Measurements from ENCODE around the gene HADHA.

The HADHA gene

DNA sequence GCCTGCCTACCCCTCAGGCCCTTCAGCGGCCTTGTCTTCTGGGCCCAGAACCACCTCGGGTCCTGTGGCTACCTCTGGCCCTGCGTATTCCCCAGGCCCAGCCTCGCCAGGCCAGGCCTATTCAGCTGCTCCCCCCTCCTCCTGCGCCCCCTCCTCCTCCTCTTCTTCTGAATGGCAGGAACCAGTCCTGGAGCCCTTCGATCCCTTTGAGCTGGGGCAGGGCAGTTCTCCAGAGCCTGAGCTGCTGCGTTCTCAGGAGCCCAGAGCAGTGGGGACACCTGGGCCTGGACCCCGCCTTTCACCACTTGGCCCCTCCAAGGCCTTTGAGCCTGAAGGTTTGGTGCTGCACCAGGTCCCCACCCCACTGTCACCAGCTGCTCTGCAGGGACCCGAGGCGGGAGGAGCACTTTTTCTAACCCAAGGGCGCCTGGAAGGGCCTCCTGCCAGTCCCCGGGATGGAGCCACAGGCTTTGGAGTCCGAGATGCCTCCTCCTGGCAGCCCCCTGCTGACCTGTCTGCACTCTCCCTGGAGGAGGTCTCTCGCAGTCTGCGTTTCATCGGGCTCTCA is 56.8 kb downstream of the HADHA start:
- TF ChIP-seq, protein P1, sequence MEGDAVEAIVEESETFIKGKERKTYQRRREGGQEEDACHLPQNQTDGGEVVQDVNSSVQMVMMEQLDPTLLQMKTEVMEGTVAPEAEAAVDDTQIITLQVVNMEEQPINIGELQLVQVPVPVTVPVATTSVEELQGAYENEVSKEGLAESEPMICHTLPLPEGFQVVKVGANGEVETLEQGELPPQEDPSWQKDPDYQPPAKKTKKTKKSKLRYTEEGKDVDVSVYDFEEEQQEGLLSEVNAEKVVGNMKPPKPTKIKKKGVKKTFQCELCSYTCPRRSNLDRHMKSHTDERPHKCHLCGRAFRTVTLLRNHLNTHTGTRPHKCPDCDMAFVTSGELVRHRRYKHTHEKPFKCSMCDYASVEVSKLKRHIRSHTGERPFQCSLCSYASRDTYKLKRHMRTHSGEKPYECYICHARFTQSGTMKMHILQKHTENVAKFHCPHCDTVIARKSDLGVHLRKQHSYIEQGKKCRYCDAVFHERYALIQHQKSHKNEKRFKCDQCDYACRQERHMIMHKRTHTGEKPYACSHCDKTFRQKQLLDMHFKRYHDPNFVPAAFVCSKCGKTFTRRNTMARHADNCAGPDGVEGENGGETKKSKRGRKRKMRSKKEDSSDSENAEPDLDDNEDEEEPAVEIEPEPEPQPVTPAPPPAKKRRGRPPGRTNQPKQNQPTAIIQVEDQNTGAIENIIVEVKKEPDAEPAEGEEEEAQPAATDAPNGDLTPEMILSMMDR (IDR thresholded peaks at IDR 0.05; ENCODE audit: insufficient read depth, low read depth, low read length, missing control alignments): no peak
- H3K4me3 ChIP-seq (ENCODE audit: low read length): no peak overlapping the region
- no peak for DNase-seq (ENCODE audit: low read depth)

DNA sequence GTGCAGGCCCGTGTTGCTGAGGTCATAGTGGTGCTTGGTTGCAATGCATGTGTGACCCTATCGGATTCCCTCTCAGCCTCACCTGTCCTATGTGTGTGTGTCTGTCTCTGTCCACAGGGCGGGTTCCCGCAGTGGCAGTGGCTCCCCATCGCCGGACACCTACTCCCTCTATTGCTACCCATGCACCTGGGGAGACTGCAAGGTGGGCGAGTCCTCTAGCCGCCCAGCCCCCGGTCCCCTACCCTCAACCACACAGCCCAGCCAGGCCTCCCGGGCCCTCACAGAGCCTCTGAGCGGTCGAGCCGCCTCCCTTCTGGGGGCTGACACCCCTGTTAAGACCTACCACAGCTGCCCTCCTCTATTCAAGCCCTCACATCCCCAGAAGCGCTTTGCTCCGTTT is 57.3 kb downstream of the HADHA start:
- DNase-seq (ENCODE audit: low read depth): no peak
- TF ChIP-seq, protein P1 (IDR thresholded peaks at IDR 0.05; ENCODE audit: insufficient read depth, low read depth, low read length, missing control alignments): no peak
- no peak overlapping the region for H3K4me3 ChIP-seq (ENCODE audit: low read length)

DNA sequence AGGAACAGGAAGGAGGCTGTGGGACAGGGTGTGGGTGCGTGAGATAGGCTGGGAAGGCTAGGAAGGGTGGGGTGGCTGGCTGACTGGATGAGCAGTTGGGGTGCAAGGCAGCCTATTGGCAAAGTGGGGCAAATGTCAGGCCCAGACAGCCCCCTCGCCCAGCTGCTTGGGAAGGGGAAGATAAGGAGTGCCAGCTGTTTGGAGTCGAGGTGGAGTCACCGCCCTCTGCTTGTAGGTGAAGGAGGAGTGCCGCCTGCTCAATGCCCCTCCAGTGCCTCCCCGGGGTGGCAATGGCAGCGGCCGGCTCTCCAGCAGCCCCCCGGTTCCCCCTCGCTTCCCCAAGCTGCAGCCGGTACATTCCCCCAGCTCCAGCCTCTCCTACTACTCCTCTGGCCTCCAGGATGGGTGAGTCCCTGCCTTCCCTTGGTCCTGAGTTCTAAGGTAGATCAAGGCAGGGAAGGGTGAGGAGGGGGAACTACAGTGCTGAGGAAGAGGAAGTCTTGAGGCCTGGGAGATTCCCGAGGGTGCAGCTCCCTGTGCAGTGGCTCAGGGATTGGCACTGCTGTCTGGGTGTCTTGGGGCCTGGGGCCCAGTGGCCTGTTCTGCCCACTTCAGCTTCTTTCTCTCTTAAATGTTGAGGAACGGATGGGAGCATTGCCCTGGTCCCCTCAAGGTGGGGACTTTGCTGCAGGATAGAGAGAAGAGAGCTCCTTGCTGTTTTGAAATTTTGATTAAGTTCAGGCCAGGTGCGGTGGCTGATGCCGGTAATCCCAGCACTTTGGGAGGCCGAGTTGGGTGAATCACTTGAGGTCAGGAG is 58.3 kb downstream of the HADHA start:
- no peak overlapping the region for H3K4me3 ChIP-seq (ENCODE audit: low read length)
- DNase-seq (ENCODE audit: low read depth): no peak
- TF ChIP-seq, protein P1 (IDR thresholded peaks at IDR 0.05; ENCODE audit: insufficient read depth, low read depth, low read length, missing control alignments): no peak

DNA sequence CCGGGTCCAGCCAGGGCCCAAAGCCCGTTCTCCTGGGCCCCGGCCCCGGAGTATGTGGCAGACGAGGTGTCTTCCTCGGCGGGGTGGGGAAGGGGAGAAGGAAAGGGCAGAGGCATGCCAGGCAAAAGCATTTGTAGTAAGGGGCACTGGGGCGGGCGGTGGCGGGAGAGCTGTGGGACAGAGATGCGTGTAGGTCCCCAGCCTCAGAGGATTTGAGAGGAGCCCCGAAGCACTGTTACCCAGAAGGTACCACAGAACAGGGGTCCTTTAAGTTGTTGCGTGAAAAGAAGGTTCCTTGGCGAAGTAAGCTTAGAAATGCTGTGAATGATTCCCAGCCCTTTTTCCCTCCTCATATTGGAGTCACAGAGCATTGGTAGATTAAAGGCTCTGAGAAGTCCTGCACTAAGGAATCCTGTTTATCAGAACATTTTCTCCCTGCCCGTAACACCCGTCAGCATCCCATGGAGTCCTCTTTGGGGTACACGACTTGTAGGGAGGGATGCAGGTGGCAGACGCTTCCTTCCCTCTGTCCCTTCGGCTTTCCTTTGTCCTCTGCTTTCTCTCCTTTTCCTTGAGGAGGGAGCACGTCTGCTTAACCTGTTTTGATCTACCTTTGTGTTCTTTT is 59.0 kb downstream of the HADHA start:
- peak overlapping the region; percentile 21 for H3K4me3 ChIP-seq (ENCODE audit: low read length)
- TF ChIP-seq, protein P1 (IDR thresholded peaks at IDR 0.05; ENCODE audit: insufficient read depth, low read depth, low read length, missing control alignments): no peak
- DNase-seq (ENCODE audit: low read depth): no peak

DNA sequence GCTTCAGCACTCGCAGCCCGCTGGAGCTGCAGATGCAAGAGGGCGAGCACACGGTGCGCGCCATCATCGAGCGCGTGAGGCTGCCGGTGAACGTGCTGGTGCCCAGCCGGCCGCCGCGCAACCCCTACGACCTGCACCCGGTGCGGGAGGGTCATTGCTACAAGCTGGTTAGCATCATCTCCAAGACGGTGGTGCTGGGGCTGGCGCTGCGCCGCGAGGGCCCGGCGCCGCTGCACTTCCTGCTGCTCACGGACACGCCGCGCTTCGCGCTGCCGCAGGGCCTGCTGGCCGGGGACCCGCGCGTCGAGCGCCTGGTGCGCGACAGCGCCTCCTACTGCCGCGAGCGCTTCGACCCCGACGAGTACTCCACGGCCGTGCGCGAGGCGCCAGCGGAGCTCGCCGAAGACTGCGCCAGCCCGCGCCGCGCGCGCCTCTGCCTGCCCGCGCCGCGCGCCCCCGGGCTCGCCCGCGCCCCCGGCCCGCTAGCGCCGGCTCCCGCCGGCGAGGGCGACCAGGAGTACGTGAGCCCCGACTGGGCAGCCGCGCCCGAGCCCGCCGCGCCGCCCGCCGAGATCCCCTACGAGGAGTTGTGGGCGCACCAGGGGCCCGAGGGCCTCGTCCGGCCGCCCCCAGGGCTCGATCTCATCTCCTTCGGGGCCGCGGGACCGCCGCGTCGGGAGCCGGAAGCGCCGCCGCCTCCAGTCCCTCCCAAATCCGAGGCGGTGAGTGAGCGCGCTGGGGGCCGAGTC is 59.7 kb downstream of the HADHA start:
- TF ChIP-seq, protein P1 (IDR thresholded peaks at IDR 0.05; ENCODE audit: insufficient read depth, low read depth, low read length, missing control alignments): peak; percentile 24
- peak overlapping the region; percentile 38 for H3K4me3 ChIP-seq (ENCODE audit: low read length)
- DNase-seq (ENCODE audit: low read depth): peak; percentile 76

DNA sequence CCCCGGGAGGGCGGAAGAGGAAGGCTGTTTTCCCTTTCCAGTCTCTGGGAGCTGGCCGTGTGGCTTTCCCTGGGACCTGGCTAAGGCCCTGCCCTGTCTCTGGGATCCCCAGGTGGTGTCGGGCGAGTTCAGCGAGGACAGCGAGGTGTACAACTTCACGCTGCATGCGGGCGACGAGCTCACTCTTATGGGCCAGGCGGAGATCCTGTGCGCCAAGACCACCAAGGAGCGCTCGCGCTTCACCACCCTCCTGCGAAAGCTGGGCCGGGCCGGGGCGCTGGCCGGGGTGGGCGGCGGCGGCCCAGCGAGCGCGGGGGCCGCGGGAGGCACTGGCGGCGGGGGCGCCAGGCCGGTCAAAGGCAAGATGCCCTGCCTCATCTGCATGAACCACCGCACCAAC is 60.3 kb downstream of the HADHA start:
- peak overlapping the region; percentile 38 for H3K4me3 ChIP-seq (ENCODE audit: low read length)
- TF ChIP-seq, protein P1 (IDR thresholded peaks at IDR 0.05; ENCODE audit: insufficient read depth, low read depth, low read length, missing control alignments): no peak
- DNase-seq (ENCODE audit: low read depth): no peak

Data from epithelial cell of esophagus (primary cell).